GM15510 (cell line): Measurements from ENCODE around the gene DNAJC11.

Source experiments
- POLR2A ChIP-seq: IDR thresholded peaks from 3 replicates; pipeline ENCODE4 v1.6.1; 2011; ENCODE audit warnings: borderline replicate concordance; ENCODE audit not compliant: insufficient read length; ENCODE audit errors: extremely low read depth

DNAJC11 gene

DNA sequence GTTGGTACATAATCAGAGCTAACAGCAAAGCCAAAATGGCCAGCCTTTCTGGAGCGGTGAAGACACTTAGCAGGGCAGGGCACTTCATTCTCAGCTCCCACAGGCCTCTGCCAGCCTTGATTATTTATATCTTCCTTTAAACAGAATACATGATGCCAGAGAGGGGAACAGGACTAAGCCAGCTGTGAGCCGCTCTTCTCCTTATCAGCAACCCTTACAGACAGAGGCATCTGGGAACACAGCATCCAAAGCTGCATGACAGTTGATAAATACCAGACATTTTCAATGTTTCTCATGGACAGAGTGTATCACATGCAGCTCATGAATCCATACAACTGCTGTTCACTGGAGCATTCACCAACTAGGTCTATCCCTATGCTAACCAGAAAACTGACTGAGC, 29.1 kb downstream of the DNAJC11 start:
- TF ChIP-seq POLR2A: no peak

DNA sequence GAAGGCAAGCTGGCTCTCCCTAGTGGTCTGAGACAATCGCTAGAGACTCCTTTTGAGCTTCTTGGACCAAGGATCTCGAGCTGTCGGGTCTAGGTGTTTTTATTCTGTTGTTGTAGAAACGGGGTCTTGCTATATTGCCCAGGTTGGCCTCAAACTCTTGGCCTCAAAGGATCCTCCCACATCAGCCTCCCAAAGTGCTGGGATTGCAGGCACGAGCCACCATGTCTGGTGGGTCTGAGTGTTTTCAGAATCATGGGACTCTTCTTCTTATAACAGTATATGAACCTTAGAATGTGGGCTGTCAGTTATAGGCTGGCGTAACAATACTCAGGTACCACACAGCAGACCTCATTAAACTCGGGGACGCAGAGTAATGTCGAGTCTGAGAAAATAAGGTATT, 33.1 kb downstream of the DNAJC11 start:
- no peak for TF ChIP-seq POLR2A

DNA sequence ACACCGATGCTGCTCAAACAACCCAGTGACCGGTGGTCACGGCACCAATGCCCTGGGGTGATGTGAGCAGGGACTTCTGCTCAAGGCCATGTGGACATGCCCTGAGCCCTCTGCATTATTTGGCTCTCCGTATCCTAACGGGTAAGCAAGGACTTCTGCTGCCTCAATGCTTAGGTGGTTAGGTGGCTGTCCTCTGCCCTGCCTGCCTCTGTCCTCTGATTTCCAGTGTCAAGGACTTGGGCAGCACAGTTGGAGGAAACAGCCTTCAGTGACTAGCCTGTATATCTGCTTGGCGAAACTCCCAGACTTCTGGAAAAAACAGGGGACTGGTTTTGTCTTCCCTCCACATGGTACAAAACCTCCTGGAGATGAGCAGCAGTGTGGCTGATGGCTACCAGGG, 34.5 kb downstream of the DNAJC11 start:
- no peak for TF ChIP-seq POLR2A

DNA sequence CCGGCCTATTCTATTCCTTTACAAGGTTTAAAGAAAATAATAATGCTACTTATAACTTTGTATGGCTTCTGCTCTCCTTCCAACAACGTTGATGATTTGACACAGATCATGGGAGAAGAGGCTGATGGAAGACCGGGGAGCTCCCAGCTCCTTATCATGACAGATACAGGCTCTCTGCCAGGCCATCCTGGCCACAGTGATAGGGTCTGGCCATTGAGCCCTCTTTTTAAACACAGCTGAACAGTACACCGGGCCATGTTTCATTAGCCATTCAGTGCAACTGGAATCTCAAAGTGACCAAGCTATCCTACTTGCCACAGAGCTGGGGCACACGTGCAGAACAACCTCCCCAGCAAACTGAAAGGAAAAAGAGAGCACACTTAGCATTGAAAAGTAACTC, 34.9 kb downstream of the DNAJC11 start:
- TF ChIP-seq POLR2A: no peak

DNA sequence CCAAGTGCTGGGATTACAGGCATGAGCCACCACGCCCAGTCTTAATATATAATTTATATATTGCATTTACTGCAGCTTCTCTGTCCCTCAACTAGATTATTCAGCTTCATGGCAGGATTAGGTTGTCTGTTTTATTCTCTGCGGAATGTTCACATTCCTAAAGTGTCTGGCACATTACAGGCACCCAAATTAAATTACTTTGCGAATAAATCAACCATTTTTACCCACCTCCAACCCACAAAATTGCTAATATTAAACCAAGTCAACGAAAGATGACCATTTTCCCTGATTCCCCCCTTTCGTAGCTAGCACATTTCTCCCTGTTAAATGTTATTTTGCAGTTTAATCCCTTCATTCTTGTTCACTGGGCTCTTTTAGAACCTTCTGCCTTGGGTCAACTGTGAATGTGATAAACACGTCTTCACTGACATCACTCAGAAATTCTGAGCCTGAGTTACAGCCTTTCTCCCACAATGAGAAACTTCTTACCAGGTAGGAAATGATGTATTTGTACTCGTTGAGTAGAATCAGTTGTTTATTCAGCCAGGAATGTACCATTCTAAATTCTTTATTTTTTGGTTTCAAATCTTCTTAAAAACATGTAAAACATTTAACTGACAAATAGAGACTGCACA, 41.1 kb downstream of the DNAJC11 start:
- no peak for TF ChIP-seq POLR2A

DNA sequence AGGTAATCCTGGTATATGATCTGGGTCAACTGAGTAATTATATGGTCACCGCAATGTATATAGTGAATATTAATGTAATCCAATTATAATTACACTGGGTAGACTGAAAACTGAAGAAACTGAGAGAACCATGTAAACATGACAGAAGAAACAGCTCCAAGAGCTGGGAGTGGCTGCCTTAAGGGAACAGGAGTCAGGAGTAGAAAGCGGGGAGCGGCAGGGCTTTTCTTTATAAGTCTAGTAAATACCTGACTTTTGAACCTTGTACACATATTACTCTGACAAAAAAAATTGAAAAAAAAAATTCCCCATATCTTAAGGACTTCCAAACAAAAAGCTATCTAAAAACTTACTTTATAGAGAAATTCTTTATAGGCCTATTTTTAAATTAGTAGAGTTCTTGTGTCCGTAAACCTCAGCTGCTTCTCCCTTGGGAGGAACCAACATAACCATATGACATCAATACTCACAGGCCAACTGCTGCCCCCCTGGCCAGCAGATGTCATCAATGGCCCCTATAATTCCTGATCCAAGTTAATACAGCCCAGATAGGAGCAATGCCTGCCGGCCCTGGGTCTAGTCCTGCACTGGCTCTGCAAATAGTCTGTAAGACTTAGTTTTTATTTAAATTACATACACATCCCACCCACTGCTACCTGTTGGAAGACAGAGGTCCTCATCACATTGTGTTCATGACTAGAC, 43.1 kb downstream of the DNAJC11 start:
- no peak for TF ChIP-seq POLR2A

DNA sequence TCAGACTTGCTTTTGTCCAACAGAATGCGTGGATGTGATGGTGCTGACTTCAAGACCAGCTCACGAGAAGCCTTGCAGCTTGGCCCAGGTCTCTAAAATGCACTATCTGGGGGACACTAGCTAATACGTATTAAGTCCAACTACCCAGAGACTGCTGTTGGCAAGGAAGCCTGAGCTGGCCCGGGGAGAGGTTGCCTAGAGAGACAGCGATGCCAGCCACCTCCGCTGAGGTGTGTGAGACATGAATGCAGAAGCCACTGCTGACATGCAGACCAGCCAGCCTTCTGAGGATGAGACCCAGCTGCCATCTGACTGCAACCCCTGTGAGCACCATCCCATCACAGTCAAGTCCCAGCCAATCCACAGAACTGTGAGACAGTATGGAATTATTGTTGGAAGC, 44.5 kb downstream of the DNAJC11 start:
- no peak for TF ChIP-seq POLR2A

DNA sequence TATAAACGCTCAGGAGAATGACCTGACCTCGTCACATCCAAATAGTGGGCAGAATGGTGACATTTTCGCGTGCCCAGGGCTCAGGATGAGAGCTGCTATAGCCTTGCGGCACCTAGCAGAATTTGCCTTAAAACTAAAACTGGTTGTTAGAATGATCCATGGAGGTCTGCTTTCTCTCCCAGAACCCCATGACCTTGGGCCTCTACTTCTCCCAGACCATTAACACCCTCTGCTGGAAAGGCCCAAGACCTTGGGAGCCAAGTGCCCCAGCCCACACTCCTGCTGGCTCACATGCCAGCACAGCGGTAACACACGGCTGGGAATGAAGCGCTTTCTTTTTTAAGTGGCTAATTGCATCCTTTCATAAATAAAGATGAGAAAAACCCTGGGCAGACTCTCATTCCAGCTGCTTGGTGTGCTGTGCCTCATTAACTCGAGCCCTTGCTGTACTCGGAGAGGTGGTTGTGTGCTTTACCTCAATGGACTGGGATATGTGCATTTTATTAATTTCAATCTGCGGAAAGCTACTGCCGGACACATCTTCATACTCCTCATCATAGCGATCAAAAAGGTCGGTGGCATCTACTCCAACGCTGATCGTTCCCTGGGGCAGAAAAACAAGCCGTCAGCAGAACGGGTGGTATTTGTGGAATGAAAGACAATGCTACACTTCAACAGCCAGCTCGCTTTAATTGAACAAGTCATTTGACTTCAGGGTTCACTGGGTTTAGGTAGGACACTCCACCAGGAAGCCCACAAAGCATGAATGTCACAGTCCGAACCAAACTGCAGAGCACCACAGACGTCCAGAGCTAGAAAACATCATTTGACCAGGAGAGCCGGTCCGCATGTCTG, 48.0 kb downstream of the DNAJC11 start:
- TF ChIP-seq POLR2A: no peak

DNA sequence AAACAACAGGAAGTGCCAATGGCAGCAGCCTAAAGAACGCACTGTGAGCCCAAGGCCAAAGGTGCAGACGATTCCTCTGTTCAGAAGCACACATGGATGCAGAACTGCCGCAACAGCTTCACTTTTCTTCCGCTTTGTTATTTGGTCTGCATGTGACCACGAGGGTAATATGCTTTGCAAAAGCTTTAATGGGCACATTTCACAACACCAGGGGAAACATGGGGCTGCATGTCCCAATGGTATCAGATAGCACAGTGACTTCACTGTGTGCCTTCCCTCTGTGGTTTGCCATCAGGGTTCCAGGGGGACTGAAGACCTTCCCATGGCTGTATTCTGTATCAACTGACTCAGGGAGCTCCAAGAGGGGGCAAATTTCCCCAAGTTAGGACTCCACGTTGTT, 48.6 kb downstream of the DNAJC11 start:
- TF ChIP-seq POLR2A: no peak

DNA sequence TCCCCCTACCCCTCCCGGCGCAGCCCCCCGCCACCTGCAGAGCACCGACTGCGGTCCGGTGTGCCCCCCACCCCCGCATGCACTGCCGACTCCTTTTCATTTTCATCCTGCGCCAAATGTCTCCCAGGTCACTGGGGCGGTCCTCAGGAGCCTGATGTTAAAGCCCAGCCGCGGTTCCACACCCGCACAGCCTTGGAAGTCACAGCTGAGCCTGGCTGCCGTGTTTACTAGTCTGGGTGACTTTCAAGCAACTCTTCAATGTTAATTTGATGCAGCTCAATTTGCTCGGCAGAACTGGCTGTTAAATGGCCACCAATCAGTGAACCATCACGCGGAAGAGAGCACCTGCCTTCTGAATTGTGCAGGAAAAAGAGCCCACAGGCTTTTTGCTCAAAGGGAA, 49.7 kb downstream of the DNAJC11 start:
- TF ChIP-seq POLR2A: no peak

DNA sequence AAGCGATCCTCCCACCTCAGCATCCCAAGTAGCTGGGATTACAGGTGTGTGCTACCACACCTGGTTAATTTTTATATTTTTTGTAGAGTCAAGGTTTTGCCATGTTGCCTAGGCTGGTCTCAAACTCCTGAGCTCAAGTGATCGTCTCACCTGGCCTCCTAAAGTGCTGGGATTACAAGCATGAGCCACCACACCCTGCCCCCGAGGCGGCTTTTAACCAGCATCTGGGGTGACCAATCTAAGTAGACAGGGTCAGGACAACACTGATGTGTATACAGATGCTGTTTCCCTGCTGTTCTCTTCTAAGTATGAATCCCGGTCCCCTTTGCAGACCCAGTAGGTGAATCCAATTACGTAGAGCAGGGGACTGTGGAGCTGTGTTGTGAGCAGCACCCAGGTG, 53.1 kb downstream of the DNAJC11 start:
- TF ChIP-seq POLR2A: no peak

DNA sequence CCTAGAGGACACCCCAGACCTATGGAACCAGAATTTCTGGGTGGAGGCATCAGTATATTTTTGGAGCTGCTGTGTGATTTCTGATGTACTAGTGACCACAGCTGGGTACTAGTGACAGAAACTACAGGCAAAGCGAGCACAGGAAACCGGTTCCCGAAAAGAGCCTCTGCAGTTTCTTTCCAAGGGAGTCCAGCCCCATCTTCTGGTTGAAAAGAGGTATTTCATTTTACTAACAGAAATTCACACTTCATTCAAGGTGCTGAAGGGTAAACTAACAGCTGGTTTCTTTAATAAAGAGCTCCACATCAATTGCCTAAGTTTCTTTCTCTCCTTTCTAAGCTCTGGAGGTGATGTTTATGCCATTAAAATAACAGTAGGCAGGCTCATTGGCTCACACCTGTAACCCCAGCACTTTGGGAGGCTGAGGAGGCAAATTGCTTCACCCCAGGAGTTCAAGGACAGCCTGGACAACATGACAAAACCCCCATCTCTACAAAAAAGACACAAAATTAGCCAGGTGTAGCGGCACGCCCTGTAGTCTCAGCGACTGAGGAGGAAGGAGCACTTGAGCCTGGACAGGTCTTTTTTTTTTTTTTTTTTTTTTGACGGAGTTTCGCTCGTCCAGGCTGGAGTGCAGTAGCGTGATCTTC, 55.0 kb downstream of the DNAJC11 start:
- TF ChIP-seq POLR2A: no peak

DNA sequence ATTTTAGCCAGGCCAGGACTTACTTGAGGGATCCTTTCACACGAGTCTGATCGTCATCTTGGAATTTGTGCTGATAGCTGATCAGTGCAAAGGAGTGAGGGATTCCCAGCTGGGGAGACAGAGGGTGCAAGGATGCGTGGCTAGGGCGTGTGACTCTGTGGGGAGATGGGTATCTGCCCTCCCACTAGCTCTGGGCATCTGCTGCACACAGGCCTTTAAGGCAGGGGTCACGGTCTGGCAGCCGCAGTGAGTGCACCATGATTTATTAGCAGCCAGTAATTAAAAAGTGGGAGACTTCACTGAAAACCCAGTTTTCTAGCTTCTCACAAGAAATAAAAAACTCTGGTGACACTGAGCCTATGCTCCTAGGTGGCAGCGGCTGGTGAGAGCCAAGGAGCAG, 56.6 kb downstream of the DNAJC11 start:
- TF ChIP-seq POLR2A: no peak

DNA sequence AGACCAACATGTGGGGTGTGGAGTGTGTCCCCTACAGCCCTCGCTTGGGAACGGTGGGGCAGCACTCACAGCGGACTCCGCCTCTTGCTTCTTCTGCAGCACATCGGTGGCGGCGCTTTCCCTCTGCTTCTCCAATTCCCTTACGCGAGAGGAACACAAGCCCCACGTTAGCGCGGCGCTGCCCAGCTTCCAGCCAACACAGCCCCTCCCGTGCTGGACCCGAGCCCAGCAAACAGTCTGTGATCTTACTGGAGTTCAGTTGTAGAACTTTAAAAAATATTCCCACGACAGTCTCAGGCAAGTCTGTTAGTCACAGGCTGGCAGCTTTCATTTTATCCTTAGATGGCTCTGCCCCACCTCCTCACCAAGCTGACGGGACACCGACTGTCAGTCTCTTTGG, 63.4 kb downstream of the DNAJC11 start:
- no peak for TF ChIP-seq POLR2A

DNA sequence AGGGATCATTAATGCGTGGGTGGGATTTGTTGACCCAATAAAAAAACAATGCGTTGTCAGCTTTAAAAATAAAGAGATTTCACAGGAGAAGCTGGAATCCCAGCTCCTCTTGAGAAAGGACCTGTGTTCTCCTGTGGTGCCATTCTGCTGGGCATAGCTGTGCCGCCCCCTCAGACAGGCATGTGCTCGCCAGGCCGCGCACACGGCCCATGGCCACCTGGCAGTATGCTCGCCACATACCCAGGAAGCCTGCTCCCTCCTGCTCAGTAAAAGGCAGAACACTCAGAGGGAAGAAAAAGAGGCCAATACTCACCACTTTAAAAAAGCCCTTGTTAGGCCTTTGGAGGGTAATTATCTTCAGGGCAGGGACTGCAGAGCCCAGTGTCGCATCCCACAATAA, 63.8 kb downstream of the DNAJC11 start:
- TF ChIP-seq POLR2A: no peak

DNA sequence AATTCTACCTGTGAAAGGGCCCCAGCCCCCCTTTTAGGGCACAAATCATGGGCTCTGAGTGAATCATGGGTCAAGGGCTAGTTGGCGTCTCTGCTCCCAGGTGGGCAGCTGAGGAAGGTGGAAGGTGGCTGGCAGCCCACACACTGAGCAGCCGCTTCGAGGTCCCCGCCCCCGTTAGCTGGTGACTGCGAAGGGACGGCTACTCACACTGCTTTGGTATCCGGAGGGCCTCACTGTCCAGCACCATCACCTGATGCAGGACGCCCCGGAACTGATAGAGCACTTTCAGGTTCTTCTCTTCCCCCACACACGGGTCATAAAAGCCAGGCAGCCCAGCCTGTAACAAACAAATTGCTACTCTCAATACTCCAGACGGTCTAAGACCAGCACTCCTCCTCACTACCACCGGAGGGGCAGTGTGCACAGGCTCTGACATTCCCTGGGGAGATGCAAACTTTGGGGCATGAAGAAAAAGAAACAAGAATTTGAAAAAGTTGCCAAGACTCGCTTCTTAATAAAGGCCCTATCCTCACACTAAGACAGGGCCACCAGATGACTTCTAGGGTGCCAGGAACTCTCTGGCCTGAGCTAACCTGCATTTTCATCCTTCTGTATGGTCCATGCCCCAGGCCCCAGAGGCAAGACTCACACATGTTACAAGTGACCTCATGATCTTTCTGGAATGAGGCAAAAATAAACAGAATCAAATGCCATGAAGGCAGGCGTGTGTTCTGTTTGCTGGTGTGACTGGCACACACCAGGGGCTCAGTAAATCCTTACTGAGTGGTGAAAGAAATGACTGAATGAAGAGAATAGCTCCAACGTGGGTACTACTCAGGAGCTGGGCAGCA, 65.5 kb downstream of the DNAJC11 start:
- TF ChIP-seq POLR2A: no peak
